ENCODE data around the gene OTUD1. TPM values are rescaled to one million over a fixed set of nuclear protein-coding genes. Genes with fewer than 3 reads are reported as not detected.

OTUD1 gene
- polyA plus RNA-seq, 1 donor (not counting 4 experiments of a cell fraction or from before 2014, with no cell fraction given), result 4.7 TPM

GRCh38 chr10:23404461-23404980 is 34.4 kb upstream of the OTUD1 start:
- Histone ChIP-seq H3K4me2 (ENCODE audit: control insufficient read depth, extremely low read depth, insufficient read depth, low read depth, low read length) (no peak overlapping the region), H3K27ac (ENCODE audit: control insufficient read depth, insufficient read depth, low read length) (no peak overlapping the region), H3K27me3 (ENCODE audit: control insufficient read depth, extremely low read depth, insufficient read depth, low read length) (no peaks in the 10 kb centered on the region), H3K4me1 (ENCODE audit: control insufficient read depth, extremely low read depth, insufficient read depth, low read length) (no peaks in the 10 kb centered on the region), H3K9me1 (ENCODE audit: control insufficient read depth, extremely low read depth, insufficient read depth, low read length) (no peaks in the 10 kb centered on the region), H3K79me2 (ENCODE audit: control insufficient read depth, insufficient read depth, low read length) (no peaks in the 10 kb centered on the region), H4K20me1 (ENCODE audit: control insufficient read depth, extremely low read depth, insufficient read depth, low read length) (no peaks in the 10 kb centered on the region), H3K9me3 (ENCODE audit: control insufficient read depth, low read depth, low read length) (no peaks in the 10 kb centered on the region), H3K9ac (ENCODE audit: control insufficient read depth, extremely low read depth, insufficient read depth, low read length) (no peak overlapping the region), H3K36me3 (ENCODE audit: control insufficient read depth in 2 of 2, extremely low read depth in 1 of 2, insufficient read depth in 2 of 2, low read length in 2 of 2) (no peaks in the 10 kb centered on the region), H3K4me3 (ENCODE audit: control insufficient read depth in 2 of 3, extremely low read depth in 1 of 3, insufficient read depth in 2 of 3, low read depth in 1 of 3, low read length in 3 of 3) (no peak overlapping the region), H2AFZ (ENCODE audit: control insufficient read depth, low read length) (no peak overlapping the region)
- no peak for DNase-seq (ENCODE audit: low read depth, low spot score)
- FAIRE-seq, result no peak
- TF ChIP-seq EZH2 (IDR thresholded peaks at IDR 0.05; ENCODE audit: low read length), result no peak
- dilution Hi-C loops (cut with MboI; ENCODE audit: extremely low pct_ligation_motif_present, low sequenced_read_pairs), result no loop called here

- H3K4me1 ChIP-seq (ENCODE audit: control insufficient read depth, extremely low read depth, insufficient read depth, low read length), result no peaks in the 10 kb centered on the region
- no peaks in the 10 kb centered on the region for H3K36me3 ChIP-seq (ENCODE audit: control insufficient read depth in 2 of 2, extremely low read depth in 1 of 2, insufficient read depth in 2 of 2, low read length in 2 of 2)
- no peak overlapping the region for H2AFZ ChIP-seq (ENCODE audit: control insufficient read depth, low read length)
- no peak for FAIRE-seq
- no peaks in the 10 kb centered on the region for H3K9me3 ChIP-seq (ENCODE audit: control insufficient read depth, low read depth, low read length)
- TF ChIP-seq EZH2 (IDR thresholded peaks at IDR 0.05; ENCODE audit: low read length) (no peak), CTCF (optimal IDR thresholded peaks at IDR 0.05 in 1 of 3, IDR thresholded peaks at IDR 0.05 in 1 of 3, conservative IDR thresholded peaks at IDR 0.05 in 1 of 3; ENCODE audit: extremely low read depth in 1 of 3, insufficient read depth in 2 of 3, low read length in 3 of 3) (no peak)
- H3K27me3 ChIP-seq (ENCODE audit: control insufficient read depth, extremely low read depth, insufficient read depth, low read length), result no peaks in the 10 kb centered on the region
- dilution Hi-C loops (cut with MboI; ENCODE audit: extremely low pct_ligation_motif_present, low sequenced_read_pairs), result no loop called here
- no peak overlapping the region for H3K4me3 ChIP-seq (ENCODE audit: control insufficient read depth in 2 of 3, extremely low read depth in 1 of 3, insufficient read depth in 2 of 3, low read depth in 1 of 3, low read length in 3 of 3)
- DNase-seq (ENCODE audit: low read depth, low spot score), result no peak
- H3K9me1 ChIP-seq (ENCODE audit: control insufficient read depth, extremely low read depth, insufficient read depth, low read length), result no peaks in the 10 kb centered on the region
- H4K20me1 ChIP-seq (ENCODE audit: control insufficient read depth, extremely low read depth, insufficient read depth, low read length), result no peaks in the 10 kb centered on the region
- no peak overlapping the region for H3K27ac ChIP-seq (ENCODE audit: control insufficient read depth, insufficient read depth, low read length)
- no peak overlapping the region for H3K4me2 ChIP-seq (ENCODE audit: control insufficient read depth, extremely low read depth, insufficient read depth, low read depth, low read length)
- no peak overlapping the region for H3K9ac ChIP-seq (ENCODE audit: control insufficient read depth, extremely low read depth, insufficient read depth, low read length)
- H3K79me2 ChIP-seq (ENCODE audit: control insufficient read depth, insufficient read depth, low read length), result no peaks in the 10 kb centered on the region
These were observed 33.3 kb upstream of the OTUD1 start for GRCh38 chr10:23405540-23405939.

- FAIRE-seq, result no peak
These were observed 32.5 kb upstream of the OTUD1 start for GRCh38 chr10:23406409-23406808.

More at GRCh38 chr10:23406409-23406808, 32.5 kb upstream of the OTUD1 start:
- TF ChIP-seq CTCF (optimal IDR thresholded peaks at IDR 0.05 in 1 of 3, IDR thresholded peaks at IDR 0.05 in 1 of 3, conservative IDR thresholded peaks at IDR 0.05 in 1 of 3; ENCODE audit: extremely low read depth in 1 of 3, insufficient read depth in 2 of 3, low read length in 3 of 3) (no peak), EZH2 (IDR thresholded peaks at IDR 0.05; ENCODE audit: low read length) (no peak)
- H2AFZ ChIP-seq (ENCODE audit: control insufficient read depth, low read length), result no peak overlapping the region
- H3K9me3 ChIP-seq (ENCODE audit: control insufficient read depth, low read depth, low read length), result no peaks in the 10 kb centered on the region
- no peaks in the 10 kb centered on the region for H3K9me1 ChIP-seq (ENCODE audit: control insufficient read depth, extremely low read depth, insufficient read depth, low read length)
- H3K27ac ChIP-seq (ENCODE audit: control insufficient read depth, insufficient read depth, low read length), result no peak overlapping the region
- no peaks in the 10 kb centered on the region for H3K4me1 ChIP-seq (ENCODE audit: control insufficient read depth, extremely low read depth, insufficient read depth, low read length)
- H3K27me3 ChIP-seq (ENCODE audit: control insufficient read depth, extremely low read depth, insufficient read depth, low read length), result no peaks in the 10 kb centered on the region
- no peaks in the 10 kb centered on the region for H4K20me1 ChIP-seq (ENCODE audit: control insufficient read depth, extremely low read depth, insufficient read depth, low read length)
- H3K79me2 ChIP-seq (ENCODE audit: control insufficient read depth, insufficient read depth, low read length), result no peaks in the 10 kb centered on the region
- no peaks in the 10 kb centered on the region for H3K36me3 ChIP-seq (ENCODE audit: control insufficient read depth in 2 of 2, extremely low read depth in 1 of 2, insufficient read depth in 2 of 2, low read length in 2 of 2)
- no peak overlapping the region for H3K4me2 ChIP-seq (ENCODE audit: control insufficient read depth, extremely low read depth, insufficient read depth, low read depth, low read length)
- DNase-seq (ENCODE audit: low read depth, low spot score), result no peak
- H3K9ac ChIP-seq (ENCODE audit: control insufficient read depth, extremely low read depth, insufficient read depth, low read length), result no peak overlapping the region
- no peak overlapping the region for H3K4me3 ChIP-seq (ENCODE audit: control insufficient read depth in 2 of 3, extremely low read depth in 1 of 3, insufficient read depth in 2 of 3, low read depth in 1 of 3, low read length in 3 of 3)
- dilution Hi-C loops (cut with MboI; ENCODE audit: extremely low pct_ligation_motif_present, low sequenced_read_pairs), result no loop called here
